Chondrocyte (in vitro differentiated cells): ENCODE results near the gene HSH2D. TPM values are rescaled to one million over a fixed set of nuclear protein-coding genes. Genes with fewer than 3 reads are reported as not detected.

Source experiments
- DNase-seq: peaks from one replicate; pipeline ENCODE4 v3.0.0; 2021; ENCODE audit warnings: mixed read lengths, low spot score
- H3K27ac Mint-ChIP-seq: one replicate; pipeline ENCODE4 v1.8.0; 2021; ENCODE audit warnings: mild to moderate bottlenecking, moderate library complexity, mixed read lengths; ENCODE audit not compliant: unreplicated experiment
- H3K27me3 Mint-ChIP-seq: 2 replicates; pipeline ENCODE4 v1.8.0; 2021; ENCODE audit warnings: low read depth, mixed read lengths
- H3K36me3 Mint-ChIP-seq: 2 replicates; pipeline ENCODE4 v1.8.0; 2021; ENCODE audit warnings: low read depth, mixed read lengths
- H3K4me1 Mint-ChIP-seq: 2 replicates; pipeline ENCODE4 v1.8.0; 2021; ENCODE audit warnings: low read depth, mild to moderate bottlenecking, mixed read lengths
- H3K4me3 Mint-ChIP-seq: one replicate; pipeline ENCODE4 v1.8.0; 2021; ENCODE audit warnings: mild to moderate bottlenecking, moderate library complexity, mixed read lengths; ENCODE audit not compliant: unreplicated experiment
- H3K9me3 Mint-ChIP-seq: 2 replicates; pipeline ENCODE4 v1.8.0; 2021; ENCODE audit warnings: low read depth, mixed read lengths
- CTCF ChIP-seq: fragments of 200-600 bp; sonication (generic); IDR thresholded peaks from 2 replicates; pipeline ENCODE4 v1.5.0; 2021; ENCODE audit warnings: antibody characterized with exemption, mild to moderate bottlenecking, moderate library complexity
- total RNA-seq: library from RNA; stranded (reverse); gene quantifications from 3 replicates; pipeline ENCODE4 v1.2.1, GENCODE V29; 2021

HSH2D gene
- total RNA-seq, 1 donor from 2014 or later, result not detected

DNA sequence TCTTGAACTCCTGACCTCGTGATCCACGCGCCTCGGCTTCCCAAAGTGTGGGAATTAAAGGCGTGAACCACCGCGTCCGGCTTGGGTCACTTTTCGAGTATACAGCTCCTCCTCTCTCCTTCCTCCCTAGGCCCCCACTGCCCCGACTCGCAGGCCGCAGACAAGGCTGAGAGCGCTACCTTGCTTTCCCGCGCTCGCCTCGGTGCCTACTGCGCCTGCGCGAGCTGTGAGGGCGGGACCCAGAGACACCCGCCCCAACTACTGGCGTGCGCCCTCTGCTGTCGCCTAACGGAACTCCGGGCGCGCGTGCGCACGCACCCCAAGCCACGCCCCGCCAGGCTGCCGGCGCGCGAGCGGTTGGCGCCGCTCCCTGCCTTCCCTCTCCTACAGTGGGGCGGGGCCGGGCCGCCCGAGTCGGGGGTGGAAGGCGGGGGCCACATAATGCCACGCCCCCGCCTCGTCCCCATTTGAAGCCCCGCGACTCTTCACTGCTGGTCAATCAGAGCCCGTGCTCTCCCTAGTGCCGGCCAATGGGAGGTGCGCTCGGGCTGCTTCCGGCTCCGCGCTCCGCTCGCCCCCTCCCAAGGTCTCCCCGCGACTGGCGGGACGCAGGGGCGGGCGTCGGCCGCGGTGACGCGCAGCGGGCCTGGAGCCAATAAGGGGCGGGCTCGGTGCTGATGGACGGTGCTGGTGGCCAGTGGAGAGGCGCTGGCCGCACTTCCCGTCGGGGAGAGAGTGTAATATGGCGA, 32.2 kb upstream of the HSH2D start, which contains the start of gene RAB8A:
TSS of gene RAB8A (plus strand) at position 730 of the 749 bp plus-strand sequence. CDS start at position 743, 13 bp downstream.
- Mint-ChIP-seq H3K36me3 (no peaks in the 10 kb centered on the region), H3K27ac (peak within 1 kb of the TSS; percentile 91), H3K4me1 (peaks cover 26% of the 10 kb centered on the region), H3K9me3 (no peaks in the 10 kb centered on the region), H3K27me3 (no peaks in the 10 kb centered on the region), H3K4me3 (peak within 1 kb of the TSS; percentile 88)
- TF ChIP-seq CTCF, result peak; percentile 91
- DNase-seq, result peak; percentile 100

DNA sequence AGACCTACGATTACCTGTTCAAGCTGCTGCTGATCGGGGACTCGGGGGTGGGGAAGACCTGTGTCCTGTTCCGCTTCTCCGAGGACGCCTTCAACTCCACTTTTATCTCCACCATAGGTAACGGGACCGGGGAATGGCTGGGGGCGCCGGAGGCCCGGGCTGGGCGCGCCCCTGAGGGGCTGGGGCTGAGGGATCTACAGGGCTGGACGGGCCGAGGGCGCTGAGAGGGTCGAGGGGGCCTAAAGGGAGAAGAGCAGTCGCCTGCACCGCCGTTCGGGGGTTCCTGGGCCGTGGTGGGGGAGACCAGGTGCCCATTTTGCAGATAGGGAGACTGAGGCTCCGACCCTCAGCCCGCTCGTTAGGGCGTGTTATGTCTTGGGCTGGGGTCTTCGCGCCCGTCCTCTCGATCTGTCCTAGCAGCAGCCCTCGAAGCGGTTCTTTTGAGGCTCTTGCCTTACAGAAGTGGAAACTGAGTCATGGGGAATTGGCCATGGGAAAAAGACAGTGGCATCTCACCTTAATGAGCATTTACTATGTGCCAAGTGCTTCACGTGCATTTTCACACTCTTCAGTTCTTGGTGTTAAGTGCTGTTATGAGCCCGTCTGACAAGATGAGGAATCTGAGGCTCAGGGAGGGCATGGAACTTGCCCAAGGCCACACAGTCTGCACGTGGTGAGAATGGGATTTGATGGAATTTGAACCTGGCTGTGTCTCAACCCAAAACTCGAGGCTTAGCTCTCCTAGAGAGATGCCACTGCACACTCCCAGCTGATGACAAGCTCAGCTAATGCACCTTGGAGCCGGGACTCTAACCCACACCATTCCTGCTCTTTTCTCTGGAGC, 31.4 kb upstream of the HSH2D start:
- Mint-ChIP-seq H3K27ac (peak overlapping the region; percentile 91), H3K4me3 (peak overlapping the region; percentile 88), H3K36me3 (no peaks in the 10 kb centered on the region), H3K9me3 (no peaks in the 10 kb centered on the region), H3K27me3 (no peaks in the 10 kb centered on the region), H3K4me1 (peaks cover 26% of the 10 kb centered on the region)
- TF ChIP-seq CTCF, result no peak
- no peak for DNase-seq

DNA sequence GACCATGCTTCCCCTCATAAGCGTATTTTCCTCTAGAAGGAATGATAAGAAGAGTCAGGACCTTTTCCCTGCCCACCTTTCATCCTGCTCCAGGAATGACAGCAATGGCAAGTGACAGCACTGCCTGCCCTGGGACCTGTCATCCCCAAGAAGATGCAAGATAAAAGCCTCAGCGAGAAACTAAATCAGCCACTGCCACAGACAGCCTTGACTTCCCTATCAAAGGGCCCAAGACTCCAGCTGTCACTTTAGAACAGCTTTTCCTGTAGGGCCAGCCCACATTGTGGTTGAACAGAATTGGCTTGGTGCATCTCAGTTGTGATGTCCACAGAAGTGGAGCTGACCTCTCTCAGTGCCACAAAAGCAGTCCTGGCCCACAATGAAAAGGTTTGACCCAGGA, 30.7 kb upstream of the HSH2D start:
- Mint-ChIP-seq H3K27ac (peak overlapping the region; percentile 91), H3K4me3 (peak overlapping the region; percentile 88), H3K36me3 (no peaks in the 10 kb centered on the region), H3K27me3 (no peaks in the 10 kb centered on the region), H3K9me3 (no peaks in the 10 kb centered on the region), H3K4me1 (peaks cover 26% of the 10 kb centered on the region)
- no peak for TF ChIP-seq CTCF
- no peak for DNase-seq

GRCh38 chr19:16113727-16114126, 29.8 kb upstream of the HSH2D start:
- no peak overlapping the region for H3K27ac Mint-ChIP-seq
- H3K9me3 Mint-ChIP-seq, result no peaks in the 10 kb centered on the region
- H3K27me3 Mint-ChIP-seq, result no peaks in the 10 kb centered on the region
- peaks cover 4% of the 10 kb centered on the region for H3K36me3 Mint-ChIP-seq
- H3K4me3 Mint-ChIP-seq, result no peak overlapping the region
- no peak for TF ChIP-seq CTCF
- DNase-seq, result no peak
- H3K4me1 Mint-ChIP-seq, result peaks cover 26% of the 10 kb centered on the region

DNA sequence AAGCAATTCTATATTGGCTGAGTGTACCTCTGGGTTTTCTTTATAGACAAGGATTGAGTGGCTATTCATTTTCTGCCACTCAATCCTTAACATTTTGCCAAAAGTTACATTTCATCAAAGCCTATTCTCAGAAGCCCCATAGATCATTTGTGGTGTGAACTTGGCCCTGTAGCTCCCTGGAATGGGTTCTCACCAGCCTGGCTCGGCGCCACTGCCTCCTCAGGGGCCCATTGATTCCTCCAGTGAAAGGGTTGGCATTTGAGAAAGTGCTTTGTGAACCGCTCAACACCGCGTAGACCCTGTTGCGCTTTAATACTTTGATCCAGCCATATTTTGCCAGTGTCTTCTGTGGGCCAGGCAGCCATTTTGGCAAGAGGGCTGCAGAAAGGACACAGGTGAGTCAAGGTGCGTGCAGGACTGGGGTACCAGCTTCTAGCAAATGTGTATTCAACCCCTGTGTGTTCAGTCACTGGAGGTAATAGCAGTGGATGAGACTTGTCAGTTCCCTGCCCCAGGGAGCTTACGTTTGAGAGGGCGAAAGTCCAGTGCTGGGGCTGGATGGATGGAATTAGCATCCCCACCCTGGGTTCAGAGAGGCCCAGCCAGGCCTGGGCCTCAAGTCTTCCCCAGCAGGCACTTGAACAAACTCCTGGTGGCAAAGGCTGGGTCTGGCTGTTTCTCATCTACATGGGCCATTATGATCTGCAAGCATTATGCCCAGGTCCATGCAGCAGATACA, 28.0 kb upstream of the HSH2D start:
- no peak for TF ChIP-seq CTCF
- no peak overlapping the region for H3K4me3 Mint-ChIP-seq
- H3K4me1 Mint-ChIP-seq, result peaks cover 26% of the 10 kb centered on the region
- H3K27ac Mint-ChIP-seq, result peak overlapping the region; percentile 49
- H3K9me3 Mint-ChIP-seq, result no peaks in the 10 kb centered on the region
- DNase-seq, result no peak
- peaks cover 8% of the 10 kb centered on the region for H3K36me3 Mint-ChIP-seq
- no peaks in the 10 kb centered on the region for H3K27me3 Mint-ChIP-seq
